ENCODE measurements around the gene ZCCHC8. TPM values are rescaled to one million over a fixed set of nuclear protein-coding genes. Genes with fewer than 3 reads are reported as not detected.
"Not testable (repeated sequence)": the region's sequence is repeated elsewhere in the genome, so short reads cannot be mapped to it uniquely, and the experiment has no call there.

The ZCCHC8 gene
- total and polyA plus RNA-seq, 2 of the 8 experiments (the other 6 are each of a cell fraction or from before 2014, with no cell fraction given), result 13.8 to 28.9 TPM

GRCh38 chr12:122493222-122493621 is 7.5 kb downstream of the ZCCHC8 start:
- Histone ChIP-seq H3K36me3 (ENCODE audit: control insufficient read depth in 2 of 4, insufficient read depth in 4 of 4, low read length in 3 of 4) (peaks cover 13 to 68% (median 28%) of the 10 kb centered on the region in 4 experiments), H3K79me2 (ENCODE audit: control insufficient read depth in 1 of 2, insufficient read depth in 2 of 2, low read length in 2 of 2) (peaks cover 0 to 20% of the 10 kb centered on the region in 2 experiments; a peak in 3 of 4 replicates)
- not testable (repeated sequence) for H2BK5ac ChIP-seq (ENCODE audit: low read depth, low read length); H3K9ac ChIP-seq (replicated peaks in 1 of 4; ENCODE audit: extremely low read depth in 1 of 4, low read depth in 3 of 4, low read length in 3 of 4); FAIRE-seq; H3K9me3 ChIP-seq (ENCODE audit: insufficient read depth in 2 of 2, low read depth in 1 of 2, low read length in 1 of 2); H3K56ac ChIP-seq (replicated peaks; ENCODE audit: insufficient read length, low read depth, low read length); H3K79me1 ChIP-seq (ENCODE audit: low read depth, low read length); H3K4me3 ChIP-seq (ENCODE audit: extremely low read depth in 1 of 4, insufficient read depth in 2 of 4, low read depth in 3 of 4, low read length in 4 of 4); H2BK15ac ChIP-seq (ENCODE audit: low read length); H4K20me1 ChIP-seq (replicated peaks in 1 of 2; ENCODE audit: control insufficient read depth in 1 of 2, insufficient read depth in 2 of 2, low read length in 2 of 2); H3K4me1 ChIP-seq (replicated peaks in 1 of 4; ENCODE audit: control insufficient read depth in 3 of 4, insufficient read depth in 4 of 4, low read length in 3 of 4); H4K5ac ChIP-seq (ENCODE audit: insufficient read length, low read depth, low read length); H2BK120ac ChIP-seq (replicated peaks; ENCODE audit: low read depth, low read length); H3K27ac ChIP-seq (ENCODE audit: low read depth, low read length); DNase-seq (ENCODE audit: low read depth in 1 of 2, low spot score in 2 of 2); H2AFZ ChIP-seq (ENCODE audit: low read length); H2BK12ac ChIP-seq (ENCODE audit: low read depth, low read length); H3K14ac ChIP-seq (ENCODE audit: insufficient read length); H2AK5ac ChIP-seq (ENCODE audit: low read depth, low read length); H3K18ac ChIP-seq (ENCODE audit: extremely low read depth, low read length); H4K91ac ChIP-seq (replicated peaks; ENCODE audit: insufficient read length, low read length); H3K27me3 ChIP-seq (replicated peaks in 1 of 4; ENCODE audit: control insufficient read depth in 3 of 4, extremely low read depth in 1 of 4, insufficient read depth in 3 of 4, low read length in 3 of 4); H3K4me2 ChIP-seq (ENCODE audit: insufficient read depth in 1 of 2, low read depth in 2 of 2, low read length in 2 of 2); H4K8ac ChIP-seq (ENCODE audit: extremely low read depth, insufficient read depth, low read length); H2BK20ac ChIP-seq (ENCODE audit: low read length); H3K23ac ChIP-seq (ENCODE audit: insufficient read length); H3K4ac ChIP-seq (replicated peaks; ENCODE audit: insufficient read length, low read depth, low read length); H3K23me2 ChIP-seq (ENCODE audit: low read depth, low read length)
- WGBS, 2 experiments (ENCODE audit: extremely low coverage in 1 of 2, insufficient coverage in 1 of 2, insufficient read length in 1 of 2, insufficient replicate concordance in 2 of 2, low coverage in 1 of 2, low lambda C conversion rate in 2 of 2, missing lambda C conversion rate in 1 of 2), result 90% methylated on average over 6 of the region's 6 CpGs; no CpG with 5 or more reads in 1 of the 2 experiments
- ChIA-PET CTCF (ENCODE audit: partially characterized antibody) (interaction anchor here (1.1 to 1.9 kb wide), 4 partner anchors 20 to 69 kb away, joined by 3 to 6 read pairs (median 3); no protein-coding TSS in a partner anchor), POLR2A (ENCODE audit: partially characterized antibody) (interaction anchor here (0.6 to 47.9 kb wide), 3 partner anchors 8 to 125 kb away, joined by 7 to 1221 read pairs (median 7); partner anchors contain the start of genes KNTC1 and RSRC2)

Measured in H1 (cell line).